ENCODE results near the gene HMGN1.

GRCh38 chr21:39387461-39388037 is 38.7 kb upstream of the HMGN1 start:
- TF ChIP-seq, protein P1, sequence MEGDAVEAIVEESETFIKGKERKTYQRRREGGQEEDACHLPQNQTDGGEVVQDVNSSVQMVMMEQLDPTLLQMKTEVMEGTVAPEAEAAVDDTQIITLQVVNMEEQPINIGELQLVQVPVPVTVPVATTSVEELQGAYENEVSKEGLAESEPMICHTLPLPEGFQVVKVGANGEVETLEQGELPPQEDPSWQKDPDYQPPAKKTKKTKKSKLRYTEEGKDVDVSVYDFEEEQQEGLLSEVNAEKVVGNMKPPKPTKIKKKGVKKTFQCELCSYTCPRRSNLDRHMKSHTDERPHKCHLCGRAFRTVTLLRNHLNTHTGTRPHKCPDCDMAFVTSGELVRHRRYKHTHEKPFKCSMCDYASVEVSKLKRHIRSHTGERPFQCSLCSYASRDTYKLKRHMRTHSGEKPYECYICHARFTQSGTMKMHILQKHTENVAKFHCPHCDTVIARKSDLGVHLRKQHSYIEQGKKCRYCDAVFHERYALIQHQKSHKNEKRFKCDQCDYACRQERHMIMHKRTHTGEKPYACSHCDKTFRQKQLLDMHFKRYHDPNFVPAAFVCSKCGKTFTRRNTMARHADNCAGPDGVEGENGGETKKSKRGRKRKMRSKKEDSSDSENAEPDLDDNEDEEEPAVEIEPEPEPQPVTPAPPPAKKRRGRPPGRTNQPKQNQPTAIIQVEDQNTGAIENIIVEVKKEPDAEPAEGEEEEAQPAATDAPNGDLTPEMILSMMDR (IDR thresholded peaks at IDR 0.05) = no peak
- no peak for TF ChIP-seq ESRRA (CRISPR knock-in tag; IDR thresholded peaks at IDR 0.05; ENCODE audit: borderline replicate concordance)
- TF ChIP-seq ATF1 (CRISPR knock-in tag; IDR thresholded peaks at IDR 0.05) = no peak
- TF ChIP-seq NR2C2 (CRISPR knock-in tag; IDR thresholded peaks at IDR 0.05) = no peak
- no peak for TF ChIP-seq ELF4 (CRISPR knock-in tag; IDR thresholded peaks at IDR 0.05; ENCODE audit: low read depth)
- TF ChIP-seq ATF2 (CRISPR knock-in tag; IDR thresholded peaks at IDR 0.05; ENCODE audit: borderline replicate concordance, low read depth) = no peak
- TF ChIP-seq, protein P2, sequence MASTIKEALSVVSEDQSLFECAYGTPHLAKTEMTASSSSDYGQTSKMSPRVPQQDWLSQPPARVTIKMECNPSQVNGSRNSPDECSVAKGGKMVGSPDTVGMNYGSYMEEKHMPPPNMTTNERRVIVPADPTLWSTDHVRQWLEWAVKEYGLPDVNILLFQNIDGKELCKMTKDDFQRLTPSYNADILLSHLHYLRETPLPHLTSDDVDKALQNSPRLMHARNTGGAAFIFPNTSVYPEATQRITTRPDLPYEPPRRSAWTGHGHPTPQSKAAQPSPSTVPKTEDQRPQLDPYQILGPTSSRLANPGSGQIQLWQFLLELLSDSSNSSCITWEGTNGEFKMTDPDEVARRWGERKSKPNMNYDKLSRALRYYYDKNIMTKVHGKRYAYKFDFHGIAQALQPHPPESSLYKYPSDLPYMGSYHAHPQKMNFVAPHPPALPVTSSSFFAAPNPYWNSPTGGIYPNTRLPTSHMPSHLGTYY (CRISPR knock-in tag; IDR thresholded peaks at IDR 0.05) = no peak
